Thyroid gland (tissue), 4 donors: ENCODE results near the gene AP3B1. TPM values are rescaled to one million over a fixed set of nuclear protein-coding genes. Genes with fewer than 3 reads are reported as not detected.

Source experiments
- DNase-seq, 2 donors: peaks; one replicate each; pipeline ENCODE4 v3.0.0-alpha.2; 2019
- H3K27ac ChIP-seq, 3 donors: fragments of 200-600 bp; sonication (generic); 1 replicate in 2 of 3; 2 replicates in 1 of 3; pipeline ENCODE4 v1.5.1; 2016 to 2019; ENCODE audit warnings: mild to moderate bottlenecking in 1 of 3, moderate library complexity in 1 of 3
- H3K27me3 ChIP-seq: fragments of 200-600 bp; sonication (generic); one replicate; pipeline ENCODE4 v1.5.1; 2019
- H3K36me3 ChIP-seq, 2 donors: fragments of 200-600 bp; sonication (generic); one replicate each; pipeline ENCODE4 v1.5.1; 2016 to 2019
- H3K4me1 ChIP-seq, 2 donors: fragments of 200-600 bp; sonication (generic); one replicate each; pipeline ENCODE4 v1.5.1; 2017 to 2019
- H3K4me3 ChIP-seq, 3 donors: fragments of 200-600 bp; sonication (generic); replicated peaks in 1 of 3; 1 replicate in 2 of 3; 2 replicates in 1 of 3; pipeline ENCODE4 v1.5.1; 2016; ENCODE audit warnings: mild to moderate bottlenecking in 1 of 3
- H3K9me3 ChIP-seq: fragments of 200-600 bp; sonication (generic); one replicate; pipeline ENCODE4 v1.5.1; 2017
- POLR2A ChIP-seq, 2 donors: fragments of 450-650 bp; IDR thresholded peaks; one replicate each; pipeline ENCODE4 v1.6.1; 2017; ENCODE audit warnings: antibody characterized with exemption in 2 of 2, mild to moderate bottlenecking in 2 of 2, moderate library complexity in 1 of 2
- WGBS, 2 donors: methylation state at CpG; one replicate each; pipeline ENCODE4 v1.1.5; 2017; 5-methylcytosine and 5-hydroxymethylcytosine counted together
- intact Hi-C: fragments of 100-400 bp; cut with DNase I; formaldehyde crosslinking; loops from one replicate; pipeline ENCODE4 v1.15.1; 2023
- total RNA-seq, 4 donors: library from RNA; depleted of rRNA; stranded (reverse); fragments of >200 nt; gene quantifications; one replicate each; pipeline ENCODE4 v1.2.3, GENCODE V29; 2016
- TF ChIP-seq, protein P1 (sequence below), 6 experiments: fragments of 200-600 bp in 3 of 6; fragments of 450-650 bp in 3 of 6; sonication (generic) in 3 of 6; IDR thresholded peaks; one replicate each; pipeline ENCODE4 v1.5.1; 2016 to 2019; ENCODE audit warnings: antibody characterized with exemption in 6 of 6, mild to moderate bottlenecking in 2 of 6, inconsistent platforms in 1 of 6, moderate library complexity in 1 of 6

AP3B1 gene
- total RNA-seq, 4 donors from 2014 or later, result 60.9 to 86.6 (median 72.2) TPM

GRCh38 chr5:77985247-77985646 is 309.3 kb downstream of the AP3B1 start:
- intact Hi-C loops, result no loop called here
- Histone ChIP-seq H3K4me3 (no peak overlapping the region), H3K27ac (no peak overlapping the region), H3K36me3 (no peaks in the 10 kb centered on the region), H3K4me1 (no peaks in the 10 kb centered on the region), H3K9me3 (no peaks in the 10 kb centered on the region), H3K27me3 (no peaks in the 10 kb centered on the region)
- no peak for TF ChIP-seq POLR2A (IDR thresholded peaks at IDR 0.05)
- TF ChIP-seq, protein P1, sequence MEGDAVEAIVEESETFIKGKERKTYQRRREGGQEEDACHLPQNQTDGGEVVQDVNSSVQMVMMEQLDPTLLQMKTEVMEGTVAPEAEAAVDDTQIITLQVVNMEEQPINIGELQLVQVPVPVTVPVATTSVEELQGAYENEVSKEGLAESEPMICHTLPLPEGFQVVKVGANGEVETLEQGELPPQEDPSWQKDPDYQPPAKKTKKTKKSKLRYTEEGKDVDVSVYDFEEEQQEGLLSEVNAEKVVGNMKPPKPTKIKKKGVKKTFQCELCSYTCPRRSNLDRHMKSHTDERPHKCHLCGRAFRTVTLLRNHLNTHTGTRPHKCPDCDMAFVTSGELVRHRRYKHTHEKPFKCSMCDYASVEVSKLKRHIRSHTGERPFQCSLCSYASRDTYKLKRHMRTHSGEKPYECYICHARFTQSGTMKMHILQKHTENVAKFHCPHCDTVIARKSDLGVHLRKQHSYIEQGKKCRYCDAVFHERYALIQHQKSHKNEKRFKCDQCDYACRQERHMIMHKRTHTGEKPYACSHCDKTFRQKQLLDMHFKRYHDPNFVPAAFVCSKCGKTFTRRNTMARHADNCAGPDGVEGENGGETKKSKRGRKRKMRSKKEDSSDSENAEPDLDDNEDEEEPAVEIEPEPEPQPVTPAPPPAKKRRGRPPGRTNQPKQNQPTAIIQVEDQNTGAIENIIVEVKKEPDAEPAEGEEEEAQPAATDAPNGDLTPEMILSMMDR (IDR thresholded peaks at IDR 0.05), result no peak
- WGBS, 2 donors, result 44 to 64% methylated on average over 3 of the region's 3 CpGs
- no peak for DNase-seq

- no peak for DNase-seq
- intact Hi-C loops, result no loop called here
- 48 to 59% methylated on average over 11 of the region's 11 CpGs for WGBS, 2 donors
- H3K27ac ChIP-seq, result no peak overlapping the region
- no peak for TF ChIP-seq POLR2A (IDR thresholded peaks at IDR 0.05)
- TF ChIP-seq, protein P1 (IDR thresholded peaks at IDR 0.05), result no peak
- H3K9me3 ChIP-seq, result no peaks in the 10 kb centered on the region
- no peaks in the 10 kb centered on the region for H3K4me1 ChIP-seq
- H3K27me3 ChIP-seq, result no peaks in the 10 kb centered on the region
- H3K4me3 ChIP-seq, result no peak overlapping the region
- H3K36me3 ChIP-seq, result no peaks in the 10 kb centered on the region
Measured at GRCh38 chr5:77984587-77984986, 309.9 kb downstream of the AP3B1 start.

DNA sequence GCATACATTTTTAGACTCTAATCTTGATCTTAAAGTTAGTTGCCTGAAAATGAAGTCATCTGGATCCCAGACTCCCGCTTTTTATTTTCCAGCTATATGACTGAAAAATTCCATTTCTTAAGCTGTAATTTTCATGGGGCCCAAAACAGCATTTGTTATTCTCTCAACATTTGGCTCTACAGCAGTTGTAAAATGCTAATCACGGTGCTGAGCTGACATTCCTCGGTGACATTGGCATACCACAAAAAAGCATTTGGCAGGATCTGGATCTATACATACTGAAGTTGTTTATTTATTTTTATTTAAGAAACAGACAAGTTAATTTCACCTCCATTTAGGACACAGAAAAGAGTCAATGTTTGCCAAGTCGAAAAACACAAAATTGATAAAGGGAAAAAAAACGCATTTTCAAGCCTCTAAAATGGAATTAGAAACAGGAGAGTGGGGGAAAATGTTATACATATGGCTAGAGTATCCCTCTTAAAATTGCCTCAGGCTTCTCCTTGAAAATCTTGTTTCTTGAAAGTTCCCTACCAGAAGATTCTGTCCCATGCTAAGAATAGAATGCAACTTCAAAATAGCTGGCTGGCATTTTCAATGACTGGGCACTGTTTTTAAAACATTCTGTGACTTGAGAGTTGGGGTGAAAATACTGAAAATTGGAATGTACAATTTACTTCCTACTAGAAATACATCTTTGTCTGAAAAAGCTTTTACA is 310.9 kb downstream of the AP3B1 start:
- intact Hi-C loops, result no loop called here
- no peak overlapping the region for H3K27ac ChIP-seq
- no peaks in the 10 kb centered on the region for H3K9me3 ChIP-seq
- no peak for TF ChIP-seq POLR2A (IDR thresholded peaks at IDR 0.05)
- TF ChIP-seq, protein P1 (IDR thresholded peaks at IDR 0.05), result no peak
- H3K4me3 ChIP-seq, result no peak overlapping the region
- H3K36me3 ChIP-seq, result no peaks in the 10 kb centered on the region
- DNase-seq, result no peak
- H3K4me1 ChIP-seq, result no peaks in the 10 kb centered on the region
- WGBS, 2 donors, result 82% methylated on average over 5 of the region's 5 CpGs
- no peaks in the 10 kb centered on the region for H3K27me3 ChIP-seq

DNA sequence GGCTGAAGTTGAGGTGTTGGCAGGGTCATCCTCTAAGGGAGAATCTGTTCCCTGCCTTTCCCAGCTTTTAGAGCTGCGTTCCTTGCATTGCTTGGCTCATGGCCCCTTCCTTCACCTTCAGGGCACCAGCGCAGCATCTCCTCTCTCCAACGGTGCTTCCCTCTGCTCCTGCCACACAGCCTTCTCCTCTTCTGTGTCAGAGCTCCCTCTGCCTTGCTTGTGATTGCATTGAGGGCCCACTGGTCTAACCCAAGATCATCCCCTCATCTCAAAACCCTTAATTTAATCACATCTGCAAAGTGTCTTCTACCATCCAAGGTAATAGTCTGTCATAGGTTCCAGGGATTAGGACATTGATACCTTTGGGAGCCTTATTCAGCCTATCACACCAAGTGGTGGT is 312.7 kb downstream of the AP3B1 start:
- Histone ChIP-seq H3K4me3 (no peak overlapping the region), H3K4me1 (no peaks in the 10 kb centered on the region), H3K9me3 (no peaks in the 10 kb centered on the region), H3K27ac (no peak overlapping the region), H3K36me3 (no peaks in the 10 kb centered on the region), H3K27me3 (no peaks in the 10 kb centered on the region)
- intact Hi-C loops, result no loop called here
- WGBS, 2 donors, result 82 to 90% methylated on average over 3 of the region's 3 CpGs
- TF ChIP-seq, protein P1 (IDR thresholded peaks at IDR 0.05), result no peak
- TF ChIP-seq POLR2A (IDR thresholded peaks at IDR 0.05), result no peak
- no peak for DNase-seq

GRCh38 chr5:77974576-77974975 is 319.9 kb downstream of the AP3B1 start:
- intact Hi-C loops, result no loop called here
- H3K4me3 ChIP-seq, result no peak overlapping the region
- peaks cover 8% of the 10 kb centered on the region for H3K27me3 ChIP-seq
- no peaks in the 10 kb centered on the region for H3K36me3 ChIP-seq
- DNase-seq, result no peak
- H3K9me3 ChIP-seq, result no peaks in the 10 kb centered on the region
- TF ChIP-seq POLR2A (IDR thresholded peaks at IDR 0.05), result no peak
- TF ChIP-seq, protein P1 (IDR thresholded peaks at IDR 0.05), result no peak
- no peak overlapping the region for H3K27ac ChIP-seq
- peaks cover 11 to 14% of the 10 kb centered on the region in 2 donors for H3K4me1 ChIP-seq
